Superior temporal gyrus (tissue), 1 donor: Measurements from ENCODE around the gene CAPN15.

ENCODE experiments used
- DNase-seq: peaks from one replicate; pipeline ENCODE4 v3.0.0-alpha.2; 2016; ENCODE audit errors: extremely low spot score

Gene CAPN15

DNA sequence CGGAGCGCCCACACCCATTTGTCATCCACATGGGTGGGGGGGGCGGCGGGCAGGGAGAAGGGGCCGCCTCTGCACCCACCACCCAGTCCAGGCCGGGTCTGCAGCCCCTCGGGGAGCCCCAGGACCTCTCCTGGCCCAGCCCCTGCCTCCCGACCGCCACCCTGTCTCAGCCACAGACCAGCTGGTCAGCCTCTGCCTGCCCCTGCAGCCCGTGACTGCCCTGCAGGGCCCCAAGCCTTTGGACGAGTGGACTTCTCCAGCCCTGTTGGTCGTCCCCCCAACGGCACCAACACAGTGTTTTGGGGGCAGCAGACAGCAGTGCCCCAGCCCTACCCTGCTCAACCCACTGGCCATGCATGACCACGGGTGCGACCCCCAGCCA lies 33.9 kb downstream of the CAPN15 start:
- no peak for DNase-seq

- no peak for DNase-seq
Observed at GRCh38 chr16:561957-562938, 34.7 kb downstream of the CAPN15 start.

GRCh38 chr16:563072-563644 lies 35.6 kb downstream of the CAPN15 start:
- DNase-seq: no peak

- DNase-seq: no peak
Observed at GRCh38 chr16:564690-565418, 37.3 kb downstream of the CAPN15 start.

DNA sequence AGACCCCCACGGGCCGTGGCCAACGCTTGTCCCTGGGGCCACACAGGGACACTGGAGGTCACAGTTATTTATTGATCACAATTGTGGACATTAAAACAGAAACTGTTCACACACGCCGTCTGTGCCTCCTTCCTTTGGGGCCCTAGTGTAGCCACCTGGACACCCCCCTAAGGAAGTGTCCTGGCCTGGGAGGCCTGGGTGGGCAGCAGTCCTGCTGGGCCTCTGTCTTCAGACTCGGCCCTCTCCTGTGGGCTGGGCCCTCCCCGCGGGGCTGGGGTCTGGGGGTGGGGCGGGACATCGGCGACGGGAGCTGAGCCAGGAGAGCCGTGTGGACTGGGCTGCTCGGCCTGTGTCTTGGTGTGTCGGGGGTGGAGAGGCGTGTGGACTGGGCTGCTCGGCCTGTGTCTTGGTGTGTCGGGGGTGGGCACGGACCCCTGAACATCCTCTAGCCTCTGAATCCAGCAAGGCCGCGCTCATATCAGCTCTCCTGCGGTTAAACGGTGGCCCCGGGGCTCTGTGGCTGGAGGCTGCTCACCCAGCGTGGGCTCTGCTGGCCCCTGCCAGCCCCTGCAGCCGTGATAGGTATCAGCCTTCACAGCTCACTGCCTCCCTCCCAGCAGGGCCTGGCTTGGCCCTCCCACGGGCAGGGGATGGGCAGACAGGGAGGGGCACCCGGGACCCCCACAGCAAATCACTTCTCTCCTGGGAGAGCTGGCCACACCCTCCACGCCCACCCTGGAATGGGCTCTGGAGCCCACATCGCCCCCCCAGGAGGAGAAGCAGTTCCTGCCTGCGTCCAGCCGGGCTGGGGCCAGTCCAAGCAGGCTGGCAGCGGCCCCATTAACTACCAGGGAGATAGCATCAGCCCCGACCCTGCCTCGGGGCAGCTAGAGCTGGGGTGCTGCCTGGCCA lies 38.2 kb downstream of the CAPN15 start:
- DNase-seq: no peak

DNA sequence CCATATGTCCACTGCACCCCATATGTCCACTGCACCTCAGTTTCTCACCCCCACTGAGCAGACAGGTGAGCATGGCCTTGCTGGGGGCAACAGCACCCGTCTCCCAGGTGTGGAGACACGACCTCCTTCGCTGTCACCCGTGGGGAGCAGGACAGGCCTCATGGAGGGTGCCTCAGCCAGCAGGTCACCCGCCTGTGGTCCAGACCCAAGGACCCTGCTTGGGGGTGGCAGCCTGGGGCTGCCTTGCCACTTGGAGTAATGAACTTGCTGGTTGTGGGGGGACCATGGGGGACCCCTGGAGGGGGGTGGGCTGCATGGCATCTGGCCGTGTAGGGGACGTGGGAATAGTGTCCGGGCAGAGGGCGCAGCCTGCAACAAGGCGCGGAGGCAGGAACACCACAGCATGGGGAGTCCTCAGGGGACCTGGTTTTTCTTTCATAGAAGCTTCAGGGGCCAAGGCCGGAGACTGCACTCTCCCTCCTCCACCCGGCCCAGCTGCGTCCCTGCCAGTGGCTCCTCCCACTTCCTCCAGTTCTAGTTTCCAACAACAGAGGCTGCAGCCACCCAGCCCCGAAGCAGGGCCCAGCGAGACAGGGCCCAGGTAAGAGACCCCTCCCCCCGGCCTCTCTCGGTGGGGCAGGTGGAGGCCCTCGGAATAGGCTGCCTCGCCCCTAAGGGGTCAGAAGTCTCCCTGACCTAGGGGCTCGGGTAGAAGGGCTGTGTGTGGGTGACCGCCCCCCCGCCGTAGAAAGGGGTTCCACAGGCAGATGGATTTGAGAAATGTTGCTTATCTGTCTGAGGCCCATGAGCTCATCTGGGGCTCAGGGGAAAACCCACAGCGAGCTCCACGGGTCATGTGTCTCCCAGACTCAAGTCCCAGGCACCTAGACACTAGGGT lies 39.2 kb downstream of the CAPN15 start, which contains the start of gene NHLRC4:
NHLRC4 (plus strand) TSS at position 531 of the 898 bp plus-strand sequence. CDS start 1,043 bp downstream, outside the sequence.
- no peak for DNase-seq

DNA sequence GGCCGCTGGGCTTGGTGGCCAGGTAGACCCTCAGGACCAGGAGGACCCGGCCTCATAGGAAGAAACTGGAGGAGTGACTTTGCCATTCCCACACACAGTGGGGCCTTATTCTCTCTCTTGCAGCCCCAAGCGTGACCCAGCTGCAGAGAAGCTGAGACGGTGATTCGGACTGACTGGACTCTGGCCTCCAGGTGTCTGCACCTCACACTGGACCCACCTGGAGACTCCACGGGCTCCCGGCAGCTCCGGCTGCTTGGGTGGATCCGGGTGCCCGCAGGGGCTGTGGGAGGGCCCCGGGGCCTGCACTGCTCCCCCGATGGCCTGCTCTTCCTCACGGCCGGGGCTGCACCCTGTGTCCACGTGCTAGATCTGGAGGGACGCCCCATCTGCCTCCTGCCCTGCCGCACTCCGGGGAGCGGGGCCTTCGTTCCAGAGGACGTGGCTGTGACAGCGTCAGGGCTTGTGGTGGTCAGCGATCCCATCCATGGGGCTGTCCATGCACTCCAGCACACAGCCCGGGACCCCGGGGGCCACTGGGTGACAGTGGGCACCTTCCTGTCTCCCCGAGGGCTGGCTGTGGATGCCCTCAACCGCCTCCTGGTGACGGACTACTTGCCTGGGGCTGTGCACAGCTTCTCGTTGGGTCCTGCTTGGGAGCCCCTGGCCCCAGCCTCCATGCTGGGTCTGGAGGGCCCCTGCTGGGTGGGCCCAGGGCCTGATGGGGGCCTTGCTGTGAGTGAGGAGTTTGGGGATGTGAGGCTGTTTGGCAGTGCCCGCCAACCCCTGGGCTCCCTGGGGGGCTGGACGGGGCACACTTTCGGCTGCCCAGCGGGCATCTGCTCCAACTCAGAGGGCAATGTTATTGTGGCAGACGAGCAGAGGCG lies 40.1 kb downstream of the CAPN15 start:
- no peak for DNase-seq

GRCh38 chr16:568401-569258 lies 41.1 kb downstream of the CAPN15 start:
- DNase-seq: no peak

- DNase-seq: no peak
Observed at GRCh38 chr16:569445-570254, 42.1 kb downstream of the CAPN15 start, which contains the start of gene PIGQ. Gene PIGQ, plus strand, starts transcription at chr16:569968. Its CDS starts 4,107 bp downstream, at chr16:574075.

DNA sequence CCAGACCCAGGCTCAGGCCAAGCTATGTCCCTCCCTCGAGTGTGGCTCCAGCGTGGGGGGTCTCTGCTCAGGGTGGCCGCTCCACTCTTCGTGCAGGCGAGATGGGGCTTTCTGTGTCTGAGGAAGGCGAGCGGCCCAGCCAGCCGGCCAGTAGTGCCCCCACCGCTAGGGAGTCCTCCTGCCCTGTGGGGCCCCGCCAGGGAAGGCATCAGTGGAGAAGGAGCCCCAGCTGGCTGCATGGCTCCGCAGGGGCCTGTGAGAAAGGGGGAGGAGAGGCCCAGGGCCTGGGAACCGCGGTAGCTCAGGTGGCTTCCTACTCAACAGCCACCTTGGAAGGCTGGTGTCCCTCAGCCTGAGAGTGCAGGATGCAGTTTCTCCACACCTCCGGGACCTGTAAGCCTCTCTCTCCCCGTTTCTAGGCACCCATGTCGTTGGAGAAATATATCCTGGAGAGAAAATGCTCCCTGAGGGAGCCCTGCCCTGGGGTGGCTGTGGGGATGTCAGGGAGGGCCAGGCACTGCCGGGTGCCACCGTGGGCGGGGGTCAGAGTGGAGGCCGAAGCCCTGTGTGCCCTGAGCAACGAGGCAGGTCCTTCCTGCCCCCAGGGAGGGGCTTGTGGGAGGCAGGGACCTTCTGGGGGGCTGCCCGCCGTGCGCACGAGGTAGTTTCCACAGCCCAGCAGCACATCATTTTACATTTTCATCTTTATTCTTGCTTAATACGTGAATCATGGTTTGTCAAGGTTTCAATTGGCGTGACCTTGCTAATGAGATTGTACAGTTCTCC lies 45.5 kb downstream of the CAPN15 start:
- no peak for DNase-seq

DNA sequence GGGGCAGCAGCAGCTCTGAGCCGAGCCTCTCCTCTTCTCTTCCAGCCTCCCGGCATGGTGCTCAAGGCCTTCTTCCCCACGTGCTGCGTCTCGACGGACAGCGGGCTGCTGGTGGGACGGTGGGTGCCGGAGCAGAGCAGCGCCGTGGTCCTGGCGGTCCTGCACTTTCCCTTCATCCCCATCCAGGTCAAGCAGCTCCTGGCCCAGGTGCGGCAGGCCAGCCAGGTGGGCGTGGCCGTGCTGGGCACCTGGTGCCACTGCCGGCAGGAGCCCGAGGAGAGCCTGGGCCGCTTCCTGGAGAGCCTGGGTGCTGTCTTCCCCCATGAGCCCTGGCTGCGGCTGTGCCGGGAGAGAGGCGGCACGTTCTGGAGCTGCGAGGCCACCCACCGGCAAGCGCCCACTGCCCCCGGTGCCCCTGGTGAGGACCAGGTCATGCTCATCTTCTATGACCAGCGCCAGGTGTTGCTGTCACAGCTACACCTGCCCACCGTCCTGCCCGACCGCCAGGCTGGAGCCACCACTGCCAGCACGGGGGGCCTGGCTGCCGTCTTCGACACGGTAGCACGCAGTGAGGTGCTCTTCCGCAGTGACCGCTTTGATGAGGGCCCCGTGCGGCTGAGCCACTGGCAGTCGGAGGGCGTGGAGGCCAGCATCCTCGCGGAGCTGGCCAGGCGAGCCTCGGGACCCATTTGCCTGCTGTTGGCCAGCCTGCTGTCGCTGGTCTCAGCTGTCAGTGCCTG lies 46.7 kb downstream of the CAPN15 start:
- DNase-seq: no peak

GRCh38 chr16:575354-576196 lies 48.1 kb downstream of the CAPN15 start:
- no peak for DNase-seq

GRCh38 chr16:576197-576822 lies 48.8 kb downstream of the CAPN15 start:
- no peak for DNase-seq

DNA sequence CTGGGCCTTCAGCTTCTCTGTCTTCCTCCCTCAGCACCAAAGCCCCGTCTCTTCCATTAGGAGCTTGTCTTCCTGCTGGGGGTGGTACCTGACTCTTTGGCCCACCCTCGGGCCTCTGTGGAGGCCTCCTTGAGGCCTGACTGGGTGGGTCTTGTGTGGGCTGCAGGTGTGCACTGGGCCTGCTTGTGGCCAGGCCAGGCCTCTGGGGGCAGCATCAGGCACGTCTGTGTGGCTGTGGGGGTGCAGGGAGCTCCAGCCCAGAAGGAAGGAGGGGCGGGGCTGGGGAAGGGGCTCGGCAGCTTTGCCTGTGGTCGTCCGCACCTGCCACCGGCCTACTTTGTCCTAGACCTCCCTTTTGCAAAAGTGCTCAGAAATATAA lies 49.3 kb downstream of the CAPN15 start:
- DNase-seq: no peak
